ENCODE data around the gene TXNRD1. TPM values are rescaled to one million over a fixed set of nuclear protein-coding genes. Genes with fewer than 3 reads are reported as not detected.

The TXNRD1 gene
- total RNA-seq, 1 experiment from 2014 or later = 327 TPM

- Histone ChIP-seq H3K36me3 (ENCODE audit: control insufficient read depth in 1 of 2, insufficient read depth in 2 of 2, low read length in 2 of 2) (no peaks in the 10 kb centered on the region), H3K4me3 (replicated peaks in 1 of 2; ENCODE audit: low read depth in 1 of 2, low read length in 2 of 2) (no peak overlapping the region), H3K4me1 (ENCODE audit: control insufficient read depth in 1 of 2, insufficient read depth in 2 of 2, low read length in 2 of 2) (peaks cover 55 to 78% of the 10 kb centered on the region in 2 experiments), H3K9me2 (ENCODE audit: insufficient read depth) (no peaks in the 10 kb centered on the region), H3K27me3 (ENCODE audit: insufficient read depth, low read length) (no peaks in the 10 kb centered on the region), H3K79me2 (ENCODE audit: insufficient read depth, low read length) (no peaks in the 10 kb centered on the region), H2AFZ (ENCODE audit: low read depth, low read length, poor library complexity, severe bottlenecking) (no peak overlapping the region), H3K27ac (ENCODE audit: low read depth, low read length) (peak overlapping the region; percentile 90; the same call in 1 of the 2 replicates), H3K9me3 (ENCODE audit: control insufficient read depth in 1 of 2, insufficient read depth in 1 of 2, low read depth in 1 of 2, low read length in 2 of 2) (no peaks in the 10 kb centered on the region), H3K9ac (ENCODE audit: low read length) (peak overlapping the region; percentile 47), H4K20me1 (ENCODE audit: insufficient read depth) (no peaks in the 10 kb centered on the region), H3K4me2 (ENCODE audit: low read length) (peak overlapping the region; percentile 71)
- intact Hi-C loops (cut with micrococcal nuclease) = no loop called here
- ChIA-PET RAD21 (ENCODE audit: low non-redundant PET in 1 of 2, low total read pairs in 2 of 2, uncharacterized antibody in 2 of 2, unreplicated experiment in 2 of 2) (no interaction called here), CTCF (no interaction called here), POLR2A (interaction anchor here (1.0 to 1.5 kb wide), 2 partner anchors 9 to 59 kb away, joined by 3 read pairs; no protein-coding TSS in a partner anchor)
- ATAC-seq (no peak), DNase-seq (ENCODE audit: low read depth, low spot score) (no peak)
- TF ChIP-seq MAX (IDR thresholded peaks at IDR 0.05) (no peak), CTCF (IDR thresholded peaks at IDR 0.05 in 2 of 3, conservative IDR thresholded peaks at IDR 0.05 in 1 of 3; ENCODE audit: borderline replicate concordance in 1 of 3, insufficient read depth in 1 of 3, low read depth in 2 of 3, low read length in 2 of 3) (no peak), POLR2AphosphoS5 (IDR thresholded peaks at IDR 0.05; ENCODE audit: low read depth, low read length) (no peak), ZBTB33 (IDR thresholded peaks at IDR 0.05; ENCODE audit: extremely low read depth, insufficient replicate concordance, low read length) (no peak), ATF3 (IDR thresholded peaks at IDR 0.05) (no peak), RAD21 (IDR thresholded peaks at IDR 0.05; ENCODE audit: low read depth) (no peak), SRF (IDR thresholded peaks at IDR 0.05; ENCODE audit: low read depth) (no peak), ZFX (IDR thresholded peaks at IDR 0.05) (no peak), SIN3A (IDR thresholded peaks at IDR 0.05; ENCODE audit: low read depth) (no peak), ZNF274 (IDR thresholded peaks at IDR 0.05; ENCODE audit: low read depth, low read length) (no peak), SP1 (IDR thresholded peaks at IDR 0.05; ENCODE audit: low read depth) (no peak), JUND (IDR thresholded peaks at IDR 0.05) (no peak)
- BruUV-seq (replicated peaks) = no TSS peak
These were observed 63.6 kb downstream of the TXNRD1 start for GRCh38 chr12:104279164-104279563.
